GM18511 (cell line): ENCODE measurements around the gene FN1.
"Not testable (repeated sequence)": the region's sequence is repeated elsewhere in the genome, so short reads cannot be mapped to it uniquely, and the experiment has no call there.

Experiments used
- ATAC-seq: cut with Tn5 transposase; IDR thresholded peaks from one replicate; pipeline ENCODE4 v1.9.1; 2021; ENCODE audit warnings: mild to moderate bottlenecking, moderate library complexity; ENCODE audit not compliant: unreplicated experiment

The FN1 gene

GRCh38 chr2:215423928-215424540 is 11.8 kb downstream of the FN1 start:
- ATAC-seq: no peak

GRCh38 chr2:215423234-215423633 is 12.6 kb downstream of the FN1 start:
- no peak for ATAC-seq

- ATAC-seq: no peak
Observed at GRCh38 chr2:215422676-215423075, 13.2 kb downstream of the FN1 start.

- ATAC-seq: no peak
Observed at GRCh38 chr2:215421859-215422461, 13.9 kb downstream of the FN1 start.

- no peak for ATAC-seq
Observed at GRCh38 chr2:215420471-215420935, 15.4 kb downstream of the FN1 start.

GRCh38 chr2:215419769-215420470 is 15.9 kb downstream of the FN1 start:
- ATAC-seq: no peak

- ATAC-seq: no peak
Observed at GRCh38 chr2:215419113-215419512, 16.8 kb downstream of the FN1 start.

GRCh38 chr2:215418064-215418963 is 17.6 kb downstream of the FN1 start:
- no peak for ATAC-seq

GRCh38 chr2:215417400-215417951 is 18.4 kb downstream of the FN1 start:
- no peak for ATAC-seq

- ATAC-seq: no peak
Observed at GRCh38 chr2:215416656-215417055, 19.2 kb downstream of the FN1 start.

- no peak for ATAC-seq
Observed at GRCh38 chr2:215415820-215416577, 19.9 kb downstream of the FN1 start.

- no peak for ATAC-seq
Observed at GRCh38 chr2:215415218-215415617, 20.6 kb downstream of the FN1 start.

GRCh38 chr2:215414674-215415073 is 21.2 kb downstream of the FN1 start:
- no peak for ATAC-seq

- no peak for ATAC-seq
Observed at GRCh38 chr2:215413974-215414373, 21.9 kb downstream of the FN1 start.

GRCh38 chr2:215413484-215413777 is 22.4 kb downstream of the FN1 start:
- ATAC-seq: no peak

- ATAC-seq: no peak
Observed at GRCh38 chr2:215411941-215412743, 23.7 kb downstream of the FN1 start.

- ATAC-seq: no peak
Observed at GRCh38 chr2:215410932-215411285, 25.0 kb downstream of the FN1 start.

- ATAC-seq: not testable (repeated sequence)
Observed at GRCh38 chr2:215410181-215410931, 25.5 kb downstream of the FN1 start.
